RPMI7951 (cell line): Measurements from ENCODE around the gene ATP6V1C2. TPM values are rescaled to one million over a fixed set of nuclear protein-coding genes. Genes with fewer than 3 reads are reported as not detected.
"Not testable (repeated sequence)": the region's sequence is repeated elsewhere in the genome, so short reads cannot be mapped to it uniquely, and the experiment has no call there.

Experiments used
- DNase-seq: peaks from one replicate; pipeline ENCODE4 v3.0.0-alpha.2; 2012; ENCODE audit warnings: low read depth
- total RNA-seq: library from RNA; depleted of rRNA; stranded (reverse); fragments of >200 nt; shearing (Covaris generic); gene quantifications from 2 replicates; pipeline ENCODE4 v1.2.3, GENCODE V29; 2014

The ATP6V1C2 gene
- total RNA-seq, 1 experiment from 2014 or later, result 0.12 TPM

GRCh38 chr2:10768063-10768507, 46.7 kb downstream of the ATP6V1C2 start:
- no peak for DNase-seq

GRCh38 chr2:10770956-10771750, 49.7 kb downstream of the ATP6V1C2 start:
- DNase-seq, result no peak

GRCh38 chr2:10771786-10772185, 50.4 kb downstream of the ATP6V1C2 start:
- no peak for DNase-seq

- DNase-seq, result no peak
Observed at GRCh38 chr2:10772201-10772867, 50.9 kb downstream of the ATP6V1C2 start.

- DNase-seq, result no peak
Observed at GRCh38 chr2:10772868-10773215, 51.4 kb downstream of the ATP6V1C2 start.

GRCh38 chr2:10773821-10774341, 52.5 kb downstream of the ATP6V1C2 start:
- DNase-seq, result no peak

GRCh38 chr2:10774394-10774793, 53.0 kb downstream of the ATP6V1C2 start:
- DNase-seq, result no peak

- no peak for DNase-seq
Observed at GRCh38 chr2:10775021-10775780, 53.8 kb downstream of the ATP6V1C2 start.

GRCh38 chr2:10775831-10776230, 54.4 kb downstream of the ATP6V1C2 start:
- DNase-seq, result no peak

GRCh38 chr2:10776231-10776977, 55.0 kb downstream of the ATP6V1C2 start:
- no peak for DNase-seq

- no peak for DNase-seq
Observed at GRCh38 chr2:10777111-10777841, 55.8 kb downstream of the ATP6V1C2 start.

GRCh38 chr2:10777842-10778723, 56.7 kb downstream of the ATP6V1C2 start:
- DNase-seq, result no peak

GRCh38 chr2:10778724-10779115, 57.3 kb downstream of the ATP6V1C2 start:
- no peak for DNase-seq

GRCh38 chr2:10779776-10780490, 58.5 kb downstream of the ATP6V1C2 start:
- no peak for DNase-seq

- no peak for DNase-seq
Observed at GRCh38 chr2:10780491-10780820, 59.0 kb downstream of the ATP6V1C2 start.

- not testable (repeated sequence) for DNase-seq
Observed at GRCh38 chr2:10780821-10781220, 59.4 kb downstream of the ATP6V1C2 start.

- DNase-seq, result no peak
Observed at GRCh38 chr2:10781746-10782145, 60.3 kb downstream of the ATP6V1C2 start.

- no peak for DNase-seq
Observed at GRCh38 chr2:10783421-10783820, 62.0 kb downstream of the ATP6V1C2 start.

GRCh38 chr2:10784719-10785118, 63.3 kb downstream of the ATP6V1C2 start:
- no peak for DNase-seq
